HG03469 (cell line): Measurements from ENCODE around the gene EBF4.
"Not testable (repeated sequence)": the region's sequence is repeated elsewhere in the genome, so short reads cannot be mapped to it uniquely, and the experiment has no call there.

Experiments used
- ATAC-seq: cut with Tn5 transposase; IDR thresholded peaks from one replicate; pipeline ENCODE4 v1.9.1; 2021; ENCODE audit warnings: mild to moderate bottlenecking, moderate library complexity, moderate number of reproducible peaks; ENCODE audit not compliant: unreplicated experiment

The EBF4 gene

DNA sequence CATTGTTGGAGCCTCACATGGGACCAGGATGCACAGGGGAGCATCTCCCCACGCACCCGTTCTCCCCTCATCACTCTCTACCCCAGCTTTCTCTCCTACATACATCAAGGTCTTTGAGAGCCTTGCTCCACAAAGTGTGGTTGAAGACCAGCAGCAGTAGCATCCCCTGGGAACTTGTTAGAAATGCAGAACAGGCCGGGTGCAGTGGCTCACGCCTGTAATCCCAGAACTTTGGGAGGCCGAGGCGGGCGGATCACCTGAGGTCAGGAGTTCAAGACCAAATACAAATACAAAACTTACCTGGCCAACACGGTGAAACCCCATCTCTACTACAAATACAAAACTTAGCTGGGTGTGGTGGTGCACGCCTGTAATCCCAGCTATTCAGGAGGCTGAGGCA is 115.3 kb downstream of the EBF4 start:
- not testable (repeated sequence) for ATAC-seq

GRCh38 chr20:2809690-2810089 is 117.1 kb downstream of the EBF4 start:
- no peak for ATAC-seq
